Muscle of back (tissue), 11 donors: Measurements from ENCODE around the gene TNC. TPM values are rescaled to one million over a fixed set of nuclear protein-coding genes. Genes with fewer than 3 reads are reported as not detected.

Experiments used
- DNase-seq, 3 donors: peaks; one replicate each; pipeline versions ENCODE4 v3.0.0 to v3.0.0-alpha.2; 2013
- polyA plus RNA-seq, 10 donors: library from polyadenylated mRNA; unstranded; fragments of 120-200 nt; gene quantifications; one replicate each; pipeline ENCODE4 v1.2.1, GENCODE V29; 2013; ENCODE audit not compliant: insufficient read length in 10 of 10

TNC gene
- polyA plus RNA-seq, 10 donors, result 22.2 to 115 (median 56.2) TPM

DNA sequence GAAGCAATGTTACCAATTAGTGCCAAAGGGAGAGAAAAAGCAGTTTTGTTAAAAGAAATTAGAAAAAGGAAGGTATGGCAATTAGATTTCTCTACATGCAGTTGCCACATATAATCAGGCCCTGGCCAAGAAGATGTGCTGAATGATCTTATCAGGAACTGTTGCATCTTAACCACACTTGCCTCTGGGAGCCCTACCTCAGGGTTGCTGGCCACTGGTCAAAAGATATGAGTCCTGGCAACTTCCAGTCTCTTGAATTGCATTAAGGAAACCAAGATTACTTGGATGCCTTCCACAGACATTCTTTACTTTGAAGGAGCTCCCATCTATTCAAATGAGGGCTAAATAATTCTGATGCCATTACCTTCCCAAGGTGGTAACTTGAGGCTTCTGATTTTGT is 60.4 kb downstream of the TNC start:
- DNase-seq, result peak in 1 of 3 donors; percentile 15

DNA sequence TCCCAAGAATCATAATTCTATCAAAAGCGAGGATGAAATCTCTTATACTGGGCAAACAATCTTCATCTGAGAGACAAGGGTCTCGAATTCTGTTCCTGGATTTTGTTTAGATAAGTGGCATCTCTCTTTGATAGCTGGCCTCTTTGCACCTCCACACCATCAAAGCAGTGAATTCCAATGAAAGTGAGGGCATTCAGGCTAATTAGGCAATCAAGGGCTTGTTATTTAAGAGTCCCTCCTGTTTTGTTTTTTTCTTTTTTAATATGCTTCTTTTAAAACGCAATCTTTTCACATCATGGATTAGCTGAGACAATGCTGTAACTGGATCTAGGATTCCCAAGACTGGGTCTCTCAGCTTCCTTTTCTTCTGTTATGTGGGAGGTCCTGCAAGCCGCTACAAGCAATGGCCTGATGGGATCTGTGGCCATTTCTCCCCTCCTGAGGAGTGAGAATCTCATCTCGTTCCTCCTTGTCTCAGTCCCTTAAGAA is 67.9 kb downstream of the TNC start:
- no peak for DNase-seq

DNA sequence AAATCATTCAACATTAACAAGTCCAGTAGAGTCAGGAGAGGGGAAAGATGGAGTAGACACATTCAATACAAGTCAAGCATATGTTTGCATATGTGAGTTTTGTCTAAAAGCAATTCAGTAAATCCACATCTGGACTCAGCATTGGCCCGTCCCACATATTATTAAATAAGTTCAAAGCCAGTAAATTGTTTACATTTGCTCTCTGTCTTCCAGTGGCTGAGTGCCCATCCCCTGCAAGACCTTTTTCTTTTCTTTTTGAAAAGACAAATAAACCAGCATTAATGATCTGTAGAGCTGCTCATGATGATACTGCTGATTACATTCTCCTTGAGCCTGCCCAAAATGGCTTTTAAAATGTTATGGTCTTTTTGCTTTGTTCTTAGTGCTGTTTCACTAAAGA is 71.1 kb downstream of the TNC start:
- peak in 1 of 3 donors; percentile 35 for DNase-seq

DNA sequence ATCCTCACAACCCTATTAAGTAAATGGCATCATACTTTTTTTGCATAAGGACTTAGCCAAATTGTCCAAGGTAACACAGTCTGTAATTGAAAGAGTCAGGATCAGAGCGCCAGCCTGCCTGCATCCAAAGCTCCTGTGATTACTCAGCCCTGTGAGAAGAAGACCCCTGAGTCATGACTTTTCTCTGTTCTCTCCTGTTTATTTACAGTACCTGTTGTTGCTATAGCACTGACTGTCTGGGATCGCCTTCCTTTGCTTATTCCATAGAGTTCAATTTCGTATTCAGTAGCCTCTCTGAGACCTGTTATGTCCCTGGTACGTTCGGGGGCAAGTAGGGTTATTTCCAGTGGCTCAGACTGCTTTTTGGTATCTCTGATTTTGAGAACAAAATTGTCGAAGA is 71.8 kb downstream of the TNC start:
- no peak for DNase-seq

DNA sequence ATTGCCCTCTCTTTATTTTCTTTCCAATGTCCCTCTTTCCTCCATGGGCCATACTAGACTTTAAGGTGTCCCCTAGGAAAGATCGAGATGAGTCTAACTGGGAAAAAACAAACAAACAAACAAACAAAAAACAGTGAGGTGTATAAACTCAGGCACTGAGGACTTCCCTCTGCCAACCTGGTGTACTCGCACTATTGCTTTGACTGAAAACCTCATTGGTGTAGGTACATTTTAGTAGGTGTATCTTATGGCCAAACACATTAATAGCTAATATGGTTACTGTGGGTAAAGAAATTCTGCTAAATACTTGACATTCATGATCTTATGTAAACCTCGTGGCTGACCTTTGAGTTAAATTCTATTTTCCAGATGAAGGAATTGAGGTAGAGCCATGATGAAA is 74.3 kb downstream of the TNC start:
- no peak for DNase-seq

DNA sequence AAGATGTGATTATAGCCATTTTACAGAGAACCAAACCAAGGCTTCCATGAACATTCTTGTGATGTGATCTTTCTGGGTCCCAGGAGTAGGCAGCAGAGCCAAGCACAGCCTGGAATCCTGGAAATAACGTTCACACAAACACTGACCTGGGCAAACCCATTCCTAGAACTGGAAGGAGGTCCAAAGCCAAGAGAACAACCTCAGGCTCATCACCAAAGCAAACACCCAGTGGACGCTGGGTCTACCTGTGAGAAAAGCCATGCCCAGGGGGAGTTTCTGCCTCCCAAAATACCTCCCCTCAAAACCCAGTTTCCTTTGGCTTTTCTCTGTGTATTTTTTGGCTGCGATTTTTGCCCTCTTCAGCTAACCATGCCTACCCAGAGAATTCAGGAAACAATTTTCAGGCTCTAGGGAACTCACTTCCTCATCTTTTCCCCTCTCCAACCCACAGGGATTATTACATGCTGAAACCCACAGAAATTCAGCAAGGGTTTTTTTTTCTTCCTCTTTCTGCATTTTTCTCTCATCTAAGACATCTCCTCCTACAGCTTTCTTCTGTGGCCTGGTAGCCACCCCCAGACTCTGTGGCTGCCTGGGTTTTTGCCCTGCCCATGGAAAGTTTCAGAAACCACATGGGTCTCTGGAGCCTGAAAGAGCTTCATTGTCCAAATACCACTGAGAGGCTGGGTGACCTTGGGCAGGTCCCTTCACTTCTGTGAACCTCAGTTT is 75.0 kb downstream of the TNC start:
- DNase-seq, result no peak

DNA sequence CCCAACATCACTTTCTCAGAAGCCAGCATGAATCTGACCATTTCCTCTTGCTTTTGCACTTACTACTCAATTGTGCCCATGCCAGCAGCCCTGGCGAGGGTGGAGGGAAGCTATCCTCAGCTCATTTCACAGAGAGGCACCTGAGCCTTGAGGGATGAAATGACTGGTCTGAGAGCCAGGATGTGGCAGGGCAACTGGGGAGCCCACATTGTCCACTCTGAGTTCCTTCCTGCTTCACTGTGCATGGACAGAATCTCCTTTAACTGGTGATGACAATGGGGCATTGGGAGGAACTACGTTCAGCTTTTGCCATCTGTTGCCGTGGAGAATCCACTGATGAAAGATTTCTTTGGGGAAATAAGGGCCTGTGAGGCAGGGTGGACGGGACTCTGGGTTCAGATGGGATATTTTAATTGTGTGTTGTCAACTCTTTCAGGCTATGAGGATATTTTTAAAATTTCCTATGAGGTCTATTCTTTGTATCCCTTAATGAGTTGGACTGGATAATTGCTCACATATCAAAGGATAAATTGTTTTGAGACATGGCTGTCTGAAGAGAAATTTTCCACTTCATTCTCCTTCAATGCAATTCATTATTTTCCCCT is 78.3 kb downstream of the TNC start:
- DNase-seq, result no peak

DNA sequence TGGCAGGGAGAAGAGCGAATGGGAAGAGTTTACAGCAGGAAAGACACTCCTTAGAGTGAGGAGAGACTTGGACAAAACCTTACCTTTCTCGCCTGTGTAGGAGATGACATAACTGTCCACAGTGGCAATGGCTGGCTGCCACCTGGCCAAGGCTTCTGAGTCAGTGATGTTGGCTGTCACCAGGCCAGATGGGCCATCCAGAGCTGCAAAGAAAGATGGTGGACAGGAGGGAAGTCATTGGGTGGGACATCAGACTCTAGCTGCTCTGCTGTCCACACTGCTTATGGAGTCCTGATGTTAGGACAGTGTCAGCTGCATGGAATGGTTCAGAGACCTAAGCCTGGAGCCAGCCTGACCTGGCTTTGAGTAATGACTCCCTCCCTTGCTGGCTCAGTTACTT is 79.8 kb downstream of the TNC start:
- DNase-seq, result peak in 2 of 3 donors; percentile 32 to 48

DNA sequence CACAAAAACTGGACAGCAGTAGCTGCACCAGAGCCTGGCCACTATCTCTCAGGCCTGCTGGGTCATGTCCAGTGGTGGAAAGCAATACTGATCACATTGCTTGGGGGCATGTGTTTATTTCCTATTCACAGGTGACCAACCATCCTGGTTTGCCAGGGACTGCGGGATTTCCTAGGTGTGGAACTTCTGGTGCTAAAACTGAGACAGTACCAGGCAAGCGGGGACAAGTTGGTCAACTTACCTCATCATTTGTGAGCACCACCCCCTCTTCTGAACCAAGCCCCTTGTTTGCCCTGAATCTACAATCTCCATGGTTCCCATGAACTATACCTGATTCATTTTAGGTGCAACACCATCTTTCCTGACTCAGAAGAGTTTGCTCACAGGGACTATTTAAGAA is 81.3 kb downstream of the TNC start:
- DNase-seq, result no peak

DNA sequence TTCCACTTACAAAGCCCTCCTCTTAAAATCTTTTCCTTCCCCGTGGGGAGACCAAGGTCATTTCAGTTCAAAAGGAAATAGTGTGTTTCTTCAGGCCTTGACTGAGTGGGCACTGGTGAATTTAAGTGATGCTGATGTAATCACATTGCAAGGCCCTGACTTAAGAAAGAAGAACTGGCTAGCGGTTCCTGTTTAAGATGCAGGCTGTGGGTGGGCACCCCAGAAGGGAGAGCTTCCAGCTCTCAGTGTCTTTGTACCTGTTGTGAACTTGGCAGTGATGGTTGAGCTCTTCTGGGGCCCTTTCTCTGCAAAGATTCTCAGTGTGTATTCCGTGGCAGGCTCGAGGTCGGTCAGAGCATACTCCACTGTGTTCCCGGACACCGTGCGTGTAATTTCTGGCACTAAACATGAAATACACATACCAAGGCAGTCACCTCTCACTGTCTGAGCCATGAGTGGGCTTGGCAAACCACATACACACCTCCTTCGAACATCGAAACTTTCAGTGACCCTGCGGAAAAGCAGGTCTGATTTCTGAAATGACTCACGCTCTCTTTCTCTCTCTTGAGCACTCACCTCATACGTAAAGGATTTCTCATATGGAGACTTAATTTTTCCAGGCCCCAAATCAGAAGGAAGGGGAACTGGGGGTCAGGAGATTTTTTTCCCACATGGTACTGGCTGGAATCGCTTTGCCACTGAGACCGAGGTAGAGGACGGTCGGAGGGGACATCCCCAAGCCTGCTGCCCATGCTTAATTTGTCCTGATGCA is 81.9 kb downstream of the TNC start:
- peak; percentile 54 to 63 (median 57) for DNase-seq

DNA sequence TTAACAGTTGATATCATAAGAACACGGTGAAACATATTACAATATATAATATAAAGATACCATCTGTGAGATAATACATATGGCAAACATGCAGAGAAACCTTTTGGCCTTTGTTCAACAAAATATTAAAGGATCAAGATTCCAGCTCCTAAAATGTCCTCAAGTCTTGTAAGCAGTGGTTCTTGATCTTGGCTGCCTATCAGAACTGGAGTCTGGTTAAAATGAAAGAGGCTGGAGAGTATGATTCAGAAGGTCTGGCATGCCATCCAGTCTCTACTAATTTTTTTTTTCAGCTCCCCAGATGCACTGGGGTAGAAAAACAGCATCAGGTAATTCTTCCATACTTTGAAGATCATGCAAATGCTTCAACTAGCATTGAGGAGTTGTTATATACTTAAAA is 83.2 kb downstream of the TNC start:
- peak in 1 of 3 donors; percentile 72 for DNase-seq

DNA sequence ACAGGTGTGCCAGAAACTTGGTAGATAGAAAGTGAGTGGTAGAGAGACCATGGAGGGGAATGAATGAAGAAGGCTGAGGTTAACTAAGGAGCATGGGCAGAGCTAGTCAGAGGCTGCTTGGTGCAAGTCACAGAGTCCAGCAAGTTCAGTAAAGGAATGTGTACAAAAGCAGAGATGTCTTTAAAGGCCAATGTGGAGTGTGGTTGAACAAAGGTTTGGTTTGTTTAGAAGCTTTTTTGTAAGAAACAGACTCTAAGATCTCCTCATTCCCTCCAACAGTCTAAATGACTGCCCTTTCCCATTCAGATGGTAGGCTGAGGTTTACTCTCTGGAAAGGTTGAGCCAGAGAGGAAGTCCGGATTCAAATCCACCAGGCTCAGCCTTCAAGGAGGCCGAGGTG is 84.2 kb downstream of the TNC start:
- DNase-seq, result no peak

DNA sequence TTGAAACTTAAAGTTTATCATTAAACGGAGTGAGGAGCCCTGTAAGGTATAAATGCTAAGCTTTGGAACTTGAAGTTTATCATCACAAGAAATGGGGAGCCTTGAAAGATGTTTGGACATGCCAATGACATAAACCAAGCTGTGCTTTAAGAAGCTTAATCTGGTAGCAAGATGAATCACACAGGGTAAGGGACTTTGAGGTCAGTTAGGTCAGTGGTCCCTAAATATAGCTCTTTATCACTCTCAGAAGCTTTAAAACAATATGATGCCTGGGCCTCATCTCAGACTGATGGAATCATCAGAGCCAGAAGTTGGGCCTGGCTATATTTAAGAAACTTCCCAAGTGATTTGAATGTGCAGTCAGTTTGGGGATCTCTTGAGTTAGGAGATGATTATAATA is 85.7 kb downstream of the TNC start:
- no peak for DNase-seq

DNA sequence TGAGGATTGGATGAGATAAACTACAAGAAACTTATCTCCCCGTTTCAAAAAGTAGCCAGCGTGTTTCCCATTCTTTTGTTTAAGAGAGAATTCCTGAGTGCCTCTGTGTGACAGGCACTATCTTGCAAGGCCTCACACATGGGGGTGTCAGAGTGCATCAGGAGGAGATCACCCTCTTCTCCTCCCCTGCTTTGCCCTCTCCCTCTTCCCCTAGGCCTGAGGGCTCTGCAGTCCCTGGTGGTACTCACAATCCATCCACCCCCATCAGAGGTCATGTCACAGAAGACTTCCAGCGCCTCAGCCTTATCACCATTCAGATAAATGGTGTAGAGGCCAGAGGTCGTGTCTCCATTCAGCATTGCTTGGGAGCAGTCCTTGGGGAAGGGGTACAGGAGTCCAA is 88.0 kb downstream of the TNC start:
- DNase-seq, result no peak

DNA sequence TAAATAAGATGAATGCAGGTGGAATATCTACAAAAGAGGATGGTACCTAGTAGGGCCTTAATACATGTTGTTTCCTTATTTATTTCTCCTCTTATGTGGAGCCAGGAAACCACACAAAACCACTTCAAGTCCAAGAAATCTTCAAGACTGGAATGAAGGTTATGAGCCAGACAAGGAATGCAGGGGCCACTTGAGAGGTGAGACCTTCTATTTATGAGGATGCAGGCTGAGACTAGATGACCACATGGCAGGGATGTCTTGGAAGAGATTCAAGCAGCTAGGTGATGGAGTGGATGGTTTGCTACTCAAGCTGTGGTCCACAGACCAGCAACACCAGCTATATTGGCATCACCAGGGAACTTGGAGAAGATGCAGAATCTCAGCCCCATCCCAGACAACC is 92.2 kb downstream of the TNC start:
- DNase-seq, result no peak

DNA sequence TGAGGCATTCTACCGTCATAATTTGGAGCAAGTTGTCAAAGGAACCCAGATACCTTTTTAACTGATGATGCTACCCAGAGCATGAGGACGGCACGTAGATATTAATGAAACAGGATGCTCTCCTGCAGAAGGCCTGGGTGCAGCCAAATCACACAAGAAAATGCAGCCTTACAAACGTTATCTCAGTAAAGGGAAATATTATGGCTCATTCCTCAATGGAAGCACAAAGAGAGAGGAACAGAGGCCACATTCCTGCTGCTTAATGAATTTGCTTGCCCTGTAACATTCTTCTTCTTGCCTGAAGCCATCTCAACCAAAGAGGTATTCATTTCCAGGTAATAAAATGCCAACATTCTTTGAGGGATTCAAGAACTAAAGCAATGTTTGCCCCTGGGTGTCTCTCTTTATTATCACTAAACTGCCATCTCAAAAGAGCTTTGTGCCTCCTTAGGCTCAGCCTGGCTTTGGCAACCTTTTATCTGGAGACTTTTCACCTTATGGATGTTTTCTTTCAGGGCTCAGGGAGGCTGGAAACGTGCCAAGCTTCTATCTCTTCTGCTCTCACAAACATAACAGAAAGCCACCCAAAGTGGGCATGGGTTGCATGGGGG is 92.9 kb downstream of the TNC start:
- DNase-seq, result no peak

DNA sequence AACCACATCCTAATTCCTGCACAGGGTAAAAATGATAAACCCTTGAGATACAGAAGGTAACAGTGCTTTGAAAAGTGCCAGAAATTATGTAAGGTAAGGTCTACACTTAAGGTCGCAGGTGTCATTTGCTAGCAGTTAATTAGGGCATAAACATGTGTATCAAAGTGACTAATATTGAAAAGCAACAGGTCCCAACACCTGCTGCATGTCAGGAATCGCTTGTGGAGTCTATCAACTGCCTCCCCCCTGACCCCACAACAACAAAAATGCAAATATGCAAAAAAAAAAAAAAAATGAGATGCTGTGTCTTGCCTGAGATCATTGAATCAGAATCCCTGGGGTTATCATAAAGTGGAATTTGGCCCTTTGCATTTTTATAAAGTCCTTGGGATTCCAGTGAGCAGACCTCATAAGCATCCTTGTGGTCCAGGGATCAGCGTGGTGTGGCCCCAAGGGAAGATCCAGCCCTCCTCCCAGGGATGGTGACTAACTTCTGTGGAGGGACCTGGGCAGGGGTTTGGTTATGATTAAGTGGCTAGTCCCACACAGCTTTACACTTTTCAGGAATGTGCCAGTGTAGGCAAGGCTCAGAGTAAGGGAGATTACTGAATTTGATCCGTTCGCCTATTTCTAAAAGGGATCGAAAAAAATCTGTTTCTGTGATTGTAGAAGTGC is 95.1 kb downstream of the TNC start:
- peak in 1 of 3 donors; percentile 90 for DNase-seq

DNA sequence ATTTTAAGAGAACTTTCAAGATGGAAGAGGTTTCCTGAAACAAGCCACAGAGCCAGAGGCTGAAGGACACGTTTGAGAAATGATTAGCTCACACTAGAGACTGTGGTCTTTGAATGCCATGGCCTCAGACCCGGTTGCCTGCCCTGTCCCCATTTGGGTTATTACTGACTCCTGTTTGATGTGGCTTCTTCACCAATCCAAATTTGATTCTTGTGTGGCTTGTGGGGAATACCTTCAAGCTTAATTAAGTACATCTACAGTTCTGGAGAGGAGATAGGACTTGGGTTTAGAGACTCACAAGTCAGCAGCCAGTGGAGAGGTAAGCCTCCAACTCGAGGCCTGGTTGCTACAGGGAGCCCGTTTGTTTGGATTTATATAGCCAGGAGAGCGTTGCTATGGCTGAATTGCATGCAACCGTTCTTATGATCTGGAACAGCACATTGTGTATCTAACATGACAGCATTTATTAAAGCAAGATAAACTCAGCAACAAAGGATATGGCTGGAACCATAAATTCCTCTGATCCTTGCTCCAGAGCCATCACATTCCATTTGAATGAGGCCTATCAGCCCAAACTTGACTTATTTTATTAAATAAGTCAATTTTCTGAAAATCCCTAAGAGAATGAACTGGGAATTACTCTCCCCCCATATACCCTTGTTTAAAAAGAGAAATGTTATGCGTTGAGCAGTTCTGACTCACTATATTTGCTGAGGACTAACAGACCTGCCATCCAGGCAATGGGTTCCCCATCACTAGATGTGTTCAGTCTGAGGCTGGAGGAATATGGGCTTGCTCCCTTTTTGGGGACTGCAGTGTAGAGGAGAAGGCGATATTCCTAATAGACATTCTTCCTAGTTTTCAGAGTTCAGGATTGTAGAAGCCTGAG is 99.2 kb downstream of the TNC start:
- peak in 2 of 3 donors; percentile 51 to 80 for DNase-seq

DNA sequence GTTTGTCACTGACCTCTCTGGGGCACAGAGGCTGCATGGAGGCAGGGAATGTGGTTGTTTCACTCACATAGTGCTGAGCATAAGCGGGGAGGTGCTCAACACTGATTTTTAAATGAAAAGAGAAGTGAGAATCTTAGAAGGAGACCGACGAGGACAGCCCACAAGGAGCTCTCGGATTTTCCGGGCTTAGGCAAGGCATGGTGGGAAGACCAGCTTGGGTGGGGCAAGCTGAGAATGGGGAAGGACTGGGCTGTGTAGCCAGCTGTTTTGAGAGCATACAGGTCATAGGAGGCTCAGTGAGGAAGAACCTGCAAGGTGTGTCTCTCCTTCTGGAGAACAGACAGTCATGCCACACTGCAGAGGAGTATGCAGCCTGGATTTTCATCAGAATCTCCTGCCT is 101.6 kb downstream of the TNC start:
- no peak for DNase-seq

DNA sequence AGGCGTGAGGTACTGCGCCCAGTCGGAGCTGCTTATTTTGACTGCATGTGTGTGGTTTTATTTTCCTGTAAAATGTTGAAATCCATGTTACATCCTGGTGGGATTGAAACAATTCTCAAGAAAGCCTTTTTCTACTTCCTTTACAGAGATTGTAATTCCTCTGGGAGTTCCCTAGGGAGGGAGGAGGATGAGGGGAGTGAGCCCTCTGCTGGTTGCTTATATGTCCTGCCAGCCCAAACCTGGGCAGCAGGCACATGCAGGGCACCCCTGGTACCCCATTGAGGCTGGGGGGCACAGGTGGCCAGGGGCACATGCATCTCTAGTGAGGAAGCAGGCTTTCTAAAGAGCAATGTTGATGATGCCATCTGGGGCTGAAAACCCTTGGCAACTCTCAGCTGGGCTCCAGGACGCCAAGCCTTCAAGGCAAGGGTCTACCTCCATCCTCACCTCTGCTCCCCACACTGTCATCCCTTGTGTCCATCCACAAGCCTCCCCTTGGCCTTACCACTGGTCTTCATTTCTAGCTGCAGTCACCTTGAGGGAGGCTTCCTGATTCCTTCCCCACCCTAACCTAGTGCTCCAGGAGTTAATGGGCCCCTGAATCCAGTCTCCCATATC is 102.8 kb downstream of the TNC start:
- DNase-seq, result no peak
